Measurements from ENCODE around the gene TNS1.
"Not testable (repeated sequence)": the region's sequence is repeated elsewhere in the genome, so short reads cannot be mapped to it uniquely, and the experiment has no call there.

The TNS1 gene

GRCh38 chr2:217810260-217810659 lies 192.5 kb downstream of the TNS1 start:
- Histone ChIP-seq H3K9me3 (ENCODE audit: control insufficient read depth, insufficient read depth, low read length) (no peaks in the 10 kb centered on the region), H3K4me1 (ENCODE audit: control insufficient read depth, insufficient read depth, low read length) (no peaks in the 10 kb centered on the region), H3K27me3 (ENCODE audit: control insufficient read depth, insufficient read depth, low read length) (no peaks in the 10 kb centered on the region), H3K9ac (ENCODE audit: low read depth, low read length) (no peak overlapping the region), H3K36me3 (ENCODE audit: control insufficient read depth, insufficient read depth, low read length) (peaks cover 3% of the 10 kb centered on the region), H3K4me3 (ENCODE audit: low read depth, low read length) (no peak overlapping the region)

GRCh38 chr2:217809736-217810135 lies 193.1 kb downstream of the TNS1 start:
- no peak overlapping the region for H3K9ac ChIP-seq (ENCODE audit: low read depth, low read length)
- H3K36me3 ChIP-seq (ENCODE audit: control insufficient read depth, insufficient read depth, low read length): peaks cover 3% of the 10 kb centered on the region
- H3K9me3 ChIP-seq (ENCODE audit: control insufficient read depth, insufficient read depth, low read length): no peaks in the 10 kb centered on the region
- no peaks in the 10 kb centered on the region for H3K4me1 ChIP-seq (ENCODE audit: control insufficient read depth, insufficient read depth, low read length)
- no peaks in the 10 kb centered on the region for H3K27me3 ChIP-seq (ENCODE audit: control insufficient read depth, insufficient read depth, low read length)
- no peak overlapping the region for H3K4me3 ChIP-seq (ENCODE audit: low read depth, low read length)

- not testable (repeated sequence) for H3K36me3 ChIP-seq (ENCODE audit: control insufficient read depth, insufficient read depth, low read length); H3K9me3 ChIP-seq (ENCODE audit: control insufficient read depth, insufficient read depth, low read length); H3K4me3 ChIP-seq (ENCODE audit: low read depth, low read length); H3K4me1 ChIP-seq (ENCODE audit: control insufficient read depth, insufficient read depth, low read length); H3K9ac ChIP-seq (ENCODE audit: low read depth, low read length); H3K27me3 ChIP-seq (ENCODE audit: control insufficient read depth, insufficient read depth, low read length)
Observed at GRCh38 chr2:217808967-217809366, 193.8 kb downstream of the TNS1 start.

- Histone ChIP-seq H3K4me3 (ENCODE audit: low read depth, low read length) (no peak overlapping the region), H3K9ac (ENCODE audit: low read depth, low read length) (no peak overlapping the region), H3K9me3 (ENCODE audit: control insufficient read depth, insufficient read depth, low read length) (no peaks in the 10 kb centered on the region), H3K27me3 (ENCODE audit: control insufficient read depth, insufficient read depth, low read length) (no peaks in the 10 kb centered on the region), H3K36me3 (ENCODE audit: control insufficient read depth, insufficient read depth, low read length) (peaks cover 3% of the 10 kb centered on the region), H3K4me1 (ENCODE audit: control insufficient read depth, insufficient read depth, low read length) (no peaks in the 10 kb centered on the region)
Observed at GRCh38 chr2:217808326-217808725, 194.5 kb downstream of the TNS1 start.

GRCh38 chr2:217807753-217808152 lies 195.0 kb downstream of the TNS1 start:
- H3K36me3 ChIP-seq (ENCODE audit: control insufficient read depth, insufficient read depth, low read length): peaks cover 3% of the 10 kb centered on the region
- H3K4me1 ChIP-seq (ENCODE audit: control insufficient read depth, insufficient read depth, low read length): no peaks in the 10 kb centered on the region
- no peak overlapping the region for H3K4me3 ChIP-seq (ENCODE audit: low read depth, low read length)
- no peaks in the 10 kb centered on the region for H3K9me3 ChIP-seq (ENCODE audit: control insufficient read depth, insufficient read depth, low read length)
- no peak overlapping the region for H3K9ac ChIP-seq (ENCODE audit: low read depth, low read length)
- no peaks in the 10 kb centered on the region for H3K27me3 ChIP-seq (ENCODE audit: control insufficient read depth, insufficient read depth, low read length)

- Histone ChIP-seq H3K4me3 (ENCODE audit: low read depth, low read length) (no peak overlapping the region), H3K36me3 (ENCODE audit: control insufficient read depth, insufficient read depth, low read length) (peaks cover 3% of the 10 kb centered on the region), H3K9ac (ENCODE audit: low read depth, low read length) (no peak overlapping the region)
Observed at GRCh38 chr2:217807025-217807424, 195.8 kb downstream of the TNS1 start.

GRCh38 chr2:217806482-217806765 lies 196.4 kb downstream of the TNS1 start:
- no peak overlapping the region for H3K9ac ChIP-seq (ENCODE audit: low read depth, low read length)
- no peak overlapping the region for H3K4me3 ChIP-seq (ENCODE audit: low read depth, low read length)
- H3K9me3 ChIP-seq (ENCODE audit: control insufficient read depth, insufficient read depth, low read length): no peaks in the 10 kb centered on the region
- H3K27me3 ChIP-seq (ENCODE audit: control insufficient read depth, insufficient read depth, low read length): no peaks in the 10 kb centered on the region
- H3K36me3 ChIP-seq (ENCODE audit: control insufficient read depth, insufficient read depth, low read length): peaks cover 3% of the 10 kb centered on the region
- H3K4me1 ChIP-seq (ENCODE audit: control insufficient read depth, insufficient read depth, low read length): no peaks in the 10 kb centered on the region

More at GRCh38 chr2:217807025-217807424, 195.8 kb downstream of the TNS1 start:
- Histone ChIP-seq H3K4me1 (ENCODE audit: control insufficient read depth, insufficient read depth, low read length) (no peaks in the 10 kb centered on the region), H3K9me3 (ENCODE audit: control insufficient read depth, insufficient read depth, low read length) (no peaks in the 10 kb centered on the region), H3K27me3 (ENCODE audit: control insufficient read depth, insufficient read depth, low read length) (no peaks in the 10 kb centered on the region)

- H3K4me3 ChIP-seq (ENCODE audit: low read depth, low read length): no peak overlapping the region
- H3K36me3 ChIP-seq (ENCODE audit: control insufficient read depth, insufficient read depth, low read length): peaks cover 3% of the 10 kb centered on the region
- no peaks in the 10 kb centered on the region for H3K4me1 ChIP-seq (ENCODE audit: control insufficient read depth, insufficient read depth, low read length)
Observed at GRCh38 chr2:217805668-217806481, 196.9 kb downstream of the TNS1 start.

GRCh38 chr2:217804791-217805667 lies 197.8 kb downstream of the TNS1 start:
- no peaks in the 10 kb centered on the region for H3K27me3 ChIP-seq (ENCODE audit: control insufficient read depth, insufficient read depth, low read length)
- H3K9ac ChIP-seq (ENCODE audit: low read depth, low read length): no peak overlapping the region
- H3K4me3 ChIP-seq (ENCODE audit: low read depth, low read length): no peak overlapping the region
- H3K4me1 ChIP-seq (ENCODE audit: control insufficient read depth, insufficient read depth, low read length): no peaks in the 10 kb centered on the region
- no peaks in the 10 kb centered on the region for H3K9me3 ChIP-seq (ENCODE audit: control insufficient read depth, insufficient read depth, low read length)
- peaks cover 3% of the 10 kb centered on the region for H3K36me3 ChIP-seq (ENCODE audit: control insufficient read depth, insufficient read depth, low read length)

More at GRCh38 chr2:217805668-217806481, 196.9 kb downstream of the TNS1 start:
- Histone ChIP-seq H3K9me3 (ENCODE audit: control insufficient read depth, insufficient read depth, low read length) (no peaks in the 10 kb centered on the region), H3K9ac (ENCODE audit: low read depth, low read length) (no peak overlapping the region), H3K27me3 (ENCODE audit: control insufficient read depth, insufficient read depth, low read length) (no peaks in the 10 kb centered on the region)

GRCh38 chr2:217804338-217804737 lies 198.5 kb downstream of the TNS1 start:
- Histone ChIP-seq H3K4me1 (ENCODE audit: control insufficient read depth, insufficient read depth, low read length) (no peaks in the 10 kb centered on the region), H3K4me3 (ENCODE audit: low read depth, low read length) (no peak overlapping the region), H3K27me3 (ENCODE audit: control insufficient read depth, insufficient read depth, low read length) (no peaks in the 10 kb centered on the region), H3K9me3 (ENCODE audit: control insufficient read depth, insufficient read depth, low read length) (no peaks in the 10 kb centered on the region), H3K36me3 (ENCODE audit: control insufficient read depth, insufficient read depth, low read length) (no peaks in the 10 kb centered on the region), H3K9ac (ENCODE audit: low read depth, low read length) (no peak overlapping the region)

GRCh38 chr2:217803653-217803960 lies 199.2 kb downstream of the TNS1 start:
- no peak overlapping the region for H3K9ac ChIP-seq (ENCODE audit: low read depth, low read length)
- H3K4me1 ChIP-seq (ENCODE audit: control insufficient read depth, insufficient read depth, low read length): no peaks in the 10 kb centered on the region
- no peaks in the 10 kb centered on the region for H3K27me3 ChIP-seq (ENCODE audit: control insufficient read depth, insufficient read depth, low read length)
- H3K36me3 ChIP-seq (ENCODE audit: control insufficient read depth, insufficient read depth, low read length): no peaks in the 10 kb centered on the region
- H3K4me3 ChIP-seq (ENCODE audit: low read depth, low read length): no peak overlapping the region
- H3K9me3 ChIP-seq (ENCODE audit: control insufficient read depth, insufficient read depth, low read length): no peaks in the 10 kb centered on the region

Data from iPS-15b (cell line).